ENCODE data around the gene PGA5.

PGA5 gene

GRCh38 chr11:61254403-61255025 lies 13.5 kb downstream of the PGA5 start:
- Histone ChIP-seq H3K79me2 (ENCODE audit: insufficient read depth, low read length) (no peaks in the 10 kb centered on the region), H3K4me2 (ENCODE audit: low read depth, low read length, poor library complexity, severe bottlenecking) (no peak overlapping the region), H3F3A (ENCODE audit: low read depth) (no peaks in the 10 kb centered on the region), H3K9ac (ENCODE audit: low read depth, low read length, poor library complexity, severe bottlenecking) (no peak overlapping the region), H3K9me3 (ENCODE audit: insufficient read depth, low read depth, low read length) (no peaks in the 10 kb centered on the region), H3K4me3 (ENCODE audit: low read length, poor library complexity, severe bottlenecking) (no peak overlapping the region), H3K4me1 (ENCODE audit: insufficient read depth, low read length, poor library complexity, severe bottlenecking) (no peaks in the 10 kb centered on the region), H3K9me2 (replicated peaks; ENCODE audit: low read depth, low read length) (no peaks in the 10 kb centered on the region), H3K27me3 (ENCODE audit: insufficient read depth, low read length, poor library complexity, severe bottlenecking) (no peaks in the 10 kb centered on the region), H2AFZ (ENCODE audit: low read length) (peak overlapping the region; percentile 60), H3K36me3 (ENCODE audit: insufficient read depth, low read length) (no peaks in the 10 kb centered on the region), H4K20me1 (ENCODE audit: insufficient read depth, low read length, poor library complexity, severe bottlenecking) (no peaks in the 10 kb centered on the region)
- no peak for TF ChIP-seq EZH2phosphoT487 (IDR thresholded peaks at IDR 0.05; ENCODE audit: borderline replicate concordance)
- TF ChIP-seq CTCF (conservative IDR thresholded peaks at IDR 0.05; ENCODE audit: low read length), result peak; percentile 83

- TF ChIP-seq EZH2phosphoT487 (IDR thresholded peaks at IDR 0.05; ENCODE audit: borderline replicate concordance), result no peak
- no peak for TF ChIP-seq CTCF (conservative IDR thresholded peaks at IDR 0.05; ENCODE audit: low read length)
- Histone ChIP-seq H3K36me3 (ENCODE audit: insufficient read depth, low read length) (no peaks in the 10 kb centered on the region), H3K4me1 (ENCODE audit: insufficient read depth, low read length, poor library complexity, severe bottlenecking) (no peaks in the 10 kb centered on the region)
These were observed 15.9 kb downstream of the PGA5 start for GRCh38 chr11:61256710-61257482.

GRCh38 chr11:61258546-61258945 lies 17.6 kb downstream of the PGA5 start:
- H3K4me3 ChIP-seq (ENCODE audit: low read length, poor library complexity, severe bottlenecking), result no peak overlapping the region
- no peaks in the 10 kb centered on the region for H4K20me1 ChIP-seq (ENCODE audit: insufficient read depth, low read length, poor library complexity, severe bottlenecking)
- no peaks in the 10 kb centered on the region for H3K9me3 ChIP-seq (ENCODE audit: insufficient read depth, low read depth, low read length)
- no peak for TF ChIP-seq CTCF (conservative IDR thresholded peaks at IDR 0.05; ENCODE audit: low read length)
- TF ChIP-seq EZH2phosphoT487 (IDR thresholded peaks at IDR 0.05; ENCODE audit: borderline replicate concordance), result no peak
- H2AFZ ChIP-seq (ENCODE audit: low read length), result no peak overlapping the region
- H3F3A ChIP-seq (ENCODE audit: low read depth), result no peaks in the 10 kb centered on the region
- H3K9me2 ChIP-seq (replicated peaks; ENCODE audit: low read depth, low read length), result no peaks in the 10 kb centered on the region
- no peaks in the 10 kb centered on the region for H3K79me2 ChIP-seq (ENCODE audit: insufficient read depth, low read length)
- H3K9ac ChIP-seq (ENCODE audit: low read depth, low read length, poor library complexity, severe bottlenecking), result no peak overlapping the region
- no peaks in the 10 kb centered on the region for H3K4me1 ChIP-seq (ENCODE audit: insufficient read depth, low read length, poor library complexity, severe bottlenecking)
- no peak overlapping the region for H3K4me2 ChIP-seq (ENCODE audit: low read depth, low read length, poor library complexity, severe bottlenecking)
- no peaks in the 10 kb centered on the region for H3K27me3 ChIP-seq (ENCODE audit: insufficient read depth, low read length, poor library complexity, severe bottlenecking)
- no peaks in the 10 kb centered on the region for H3K36me3 ChIP-seq (ENCODE audit: insufficient read depth, low read length)

More at GRCh38 chr11:61256710-61257482, 15.9 kb downstream of the PGA5 start:
- no peaks in the 10 kb centered on the region for H3K27me3 ChIP-seq (ENCODE audit: insufficient read depth, low read length, poor library complexity, severe bottlenecking)
- H3K79me2 ChIP-seq (ENCODE audit: insufficient read depth, low read length), result no peaks in the 10 kb centered on the region
- H3K4me2 ChIP-seq (ENCODE audit: low read depth, low read length, poor library complexity, severe bottlenecking), result no peak overlapping the region
- no peaks in the 10 kb centered on the region for H3K9me2 ChIP-seq (replicated peaks; ENCODE audit: low read depth, low read length)
- H3K9ac ChIP-seq (ENCODE audit: low read depth, low read length, poor library complexity, severe bottlenecking), result no peak overlapping the region
- no peaks in the 10 kb centered on the region for H3F3A ChIP-seq (ENCODE audit: low read depth)
- H3K9me3 ChIP-seq (ENCODE audit: insufficient read depth, low read depth, low read length), result no peaks in the 10 kb centered on the region
- no peaks in the 10 kb centered on the region for H4K20me1 ChIP-seq (ENCODE audit: insufficient read depth, low read length, poor library complexity, severe bottlenecking)
- H3K4me3 ChIP-seq (ENCODE audit: low read length, poor library complexity, severe bottlenecking), result no peak overlapping the region
- no peak overlapping the region for H2AFZ ChIP-seq (ENCODE audit: low read length)

Data from Loucy (cell line).